Hypothalamus (tissue), 51 donors: ENCODE measurements around the gene SLMAP.
"Not testable (repeated sequence)": the region's sequence is repeated elsewhere in the genome, so short reads cannot be mapped to it uniquely, and the experiment has no call there.

Experiments used
- DNase-seq, 51 donors: peaks; one replicate each; lab custom pipeline; 2025; lab: John Stamatoyannopoulos, UW

The SLMAP gene

DNA sequence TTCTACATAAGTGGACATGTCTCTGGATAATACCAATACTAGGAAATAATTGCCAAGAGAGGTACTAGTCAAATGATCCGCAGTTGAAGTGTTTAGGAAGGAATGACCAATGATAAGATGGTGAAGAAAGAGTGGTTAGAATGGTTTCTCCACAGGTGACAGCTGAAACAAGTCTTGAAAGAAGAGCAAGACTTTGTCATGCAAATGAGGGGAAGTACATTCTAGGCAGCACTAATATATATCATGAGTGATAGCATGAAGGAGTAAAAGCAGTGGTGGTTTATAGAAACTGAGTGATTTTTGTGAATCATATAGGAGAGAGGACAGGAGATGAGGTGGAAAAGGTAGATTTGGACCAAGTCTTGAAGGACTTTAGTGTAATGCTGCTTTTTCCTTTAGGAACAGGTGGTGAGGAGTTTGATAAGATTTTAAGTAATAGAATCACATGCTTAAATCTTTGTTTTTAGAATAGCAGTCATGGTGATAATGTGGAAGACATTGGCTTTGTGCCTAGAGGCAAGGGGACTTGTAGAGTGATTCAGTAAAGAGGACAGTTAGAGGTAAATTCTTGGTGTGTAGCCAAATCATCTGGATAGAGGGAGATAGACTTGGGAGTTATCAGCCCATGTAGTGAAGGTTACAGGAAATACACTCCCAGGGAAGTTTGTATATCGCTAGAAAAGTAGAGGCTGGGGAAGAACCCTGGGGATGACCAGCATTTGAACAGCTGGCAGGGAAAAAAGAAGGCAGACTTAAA, 31.9 kb downstream of the SLMAP start:
- no peak for DNase-seq

DNA sequence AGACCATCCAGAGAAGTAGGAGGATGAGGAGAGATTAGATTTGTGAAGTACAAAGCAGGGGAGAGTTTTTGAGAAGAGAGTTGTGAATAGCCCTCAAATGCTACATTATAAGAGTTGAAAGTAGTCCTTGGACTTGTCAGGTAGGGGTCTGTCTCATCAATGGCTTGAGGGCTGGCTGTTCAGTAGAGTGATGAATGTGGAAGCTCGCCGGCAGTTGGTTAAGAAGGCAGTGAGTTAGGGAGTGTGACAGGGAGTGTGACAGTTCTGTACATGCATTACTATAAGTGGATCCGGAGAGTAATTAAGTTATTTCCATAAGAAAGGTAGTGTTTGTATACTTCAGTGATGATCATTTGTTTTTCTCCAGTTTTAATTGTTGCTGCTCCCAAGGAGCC, 32.5 kb downstream of the SLMAP start:
- no peak for DNase-seq

DNA sequence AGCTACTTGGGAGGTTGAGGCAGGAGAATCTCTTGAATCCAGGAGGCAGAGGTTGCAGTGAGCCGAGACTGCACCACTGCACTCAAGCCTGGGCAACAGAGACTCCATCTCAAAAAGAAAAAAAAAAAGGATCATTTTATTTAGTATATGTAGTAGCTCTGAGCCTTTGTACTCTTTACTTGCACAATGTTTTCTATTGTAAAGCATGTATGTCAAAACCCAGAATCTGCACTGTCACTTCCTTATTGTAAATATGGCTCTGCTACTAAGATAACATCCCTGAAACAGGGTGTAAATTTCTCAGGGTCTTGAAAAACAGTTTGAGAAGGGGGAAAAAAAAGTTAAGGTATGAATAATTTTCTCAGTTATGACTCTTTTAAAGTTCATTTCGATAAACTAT, 35.1 kb downstream of the SLMAP start:
- no peak for DNase-seq

DNA sequence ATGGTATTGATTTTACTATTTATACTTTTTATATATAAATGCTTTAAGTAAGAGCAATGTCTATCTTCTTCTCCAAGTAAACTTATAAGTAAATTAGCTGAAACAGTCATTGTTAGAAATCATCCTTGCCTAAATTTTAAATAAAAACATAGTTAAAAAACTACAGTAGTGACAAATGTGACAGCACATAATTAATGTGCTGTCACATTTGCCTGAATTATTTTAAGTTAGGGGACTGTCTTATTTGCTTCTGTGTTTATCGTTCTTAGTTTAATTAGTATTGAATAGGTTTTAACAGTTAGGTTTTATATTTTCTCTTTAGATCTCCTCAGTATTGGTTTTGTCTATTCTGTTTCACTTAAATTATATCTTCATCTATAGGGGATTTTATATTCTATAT, 36.1 kb downstream of the SLMAP start:
- DNase-seq, result no peak

DNA sequence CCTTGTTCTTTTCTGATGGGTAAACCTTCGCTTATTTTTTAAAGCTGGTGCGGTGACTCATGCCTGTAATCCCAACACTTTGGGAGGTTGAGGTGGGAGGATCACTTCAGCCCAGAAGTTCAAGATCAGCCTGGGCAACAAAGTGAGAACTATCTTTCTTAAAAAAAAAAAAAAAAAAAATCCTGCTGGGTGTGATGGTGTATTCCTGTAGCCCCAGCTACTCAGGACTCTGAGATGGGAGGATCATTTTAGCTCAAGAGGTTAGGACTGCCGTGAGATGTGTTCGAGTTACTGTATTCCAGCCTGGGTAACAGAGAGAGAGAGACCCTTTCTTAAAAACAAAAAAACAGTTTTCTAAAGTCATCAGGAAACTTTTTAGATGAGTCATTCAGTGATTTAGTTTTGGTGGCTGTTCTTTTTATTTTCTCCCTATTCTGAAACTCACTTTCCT, 37.7 kb downstream of the SLMAP start:
- no peak for DNase-seq

DNA sequence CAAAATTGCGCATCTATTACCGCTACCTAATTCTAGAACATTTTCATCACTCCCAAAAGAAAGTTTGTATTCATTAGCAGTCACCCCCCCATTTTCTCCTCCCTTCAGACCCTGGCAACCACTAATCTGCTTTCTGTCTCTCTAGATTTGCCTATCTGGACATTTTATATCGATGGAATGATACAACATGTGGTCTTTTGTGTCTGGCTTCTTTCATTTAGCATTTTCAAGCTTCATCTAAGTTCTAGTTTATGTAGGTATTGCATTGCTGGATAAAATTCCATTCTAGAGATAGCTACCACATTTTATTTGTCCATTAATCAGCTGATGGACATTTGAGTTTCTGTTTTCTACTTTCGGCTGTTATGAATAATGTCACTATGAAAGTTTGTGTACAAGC, 38.4 kb downstream of the SLMAP start:
- no peak for DNase-seq

DNA sequence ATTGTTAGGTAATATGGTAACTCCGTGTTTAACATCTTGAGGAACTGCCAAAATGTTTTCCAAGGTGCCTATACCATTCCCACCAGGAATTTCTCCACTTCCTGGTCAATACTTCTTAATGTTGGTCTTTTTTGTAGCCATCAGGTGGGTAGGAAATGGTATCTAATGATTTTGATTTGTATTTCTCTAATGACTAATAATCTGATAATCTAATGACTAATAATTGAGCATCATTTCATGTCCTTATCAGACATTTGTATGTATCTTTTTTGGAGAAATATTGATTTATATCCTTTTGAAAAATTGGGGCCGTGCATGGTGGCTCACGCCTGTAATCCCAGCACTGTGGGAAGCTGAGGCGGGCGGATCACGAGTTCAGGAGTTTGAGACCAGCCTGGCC, 38.8 kb downstream of the SLMAP start:
- DNase-seq, result no peak

DNA sequence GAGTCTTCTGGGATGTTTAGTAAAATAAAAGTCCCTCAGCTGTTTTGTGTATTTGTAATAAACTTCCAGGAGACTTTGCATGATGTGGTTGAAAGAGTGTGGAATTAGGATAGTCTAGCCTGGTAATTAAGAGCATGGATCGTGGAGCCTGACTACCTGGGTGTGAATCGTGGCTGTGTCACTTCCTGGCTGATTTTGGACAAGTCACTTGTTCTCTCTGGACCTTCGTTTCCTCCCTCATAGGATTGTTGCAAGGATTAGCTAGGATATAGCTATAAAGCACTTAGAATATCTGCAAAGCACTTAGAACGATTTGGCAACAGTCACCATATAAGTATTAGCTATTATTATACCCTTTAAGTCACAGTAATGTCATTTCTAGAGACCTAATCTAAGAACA, 40.2 kb downstream of the SLMAP start:
- DNase-seq, result no peak

DNA sequence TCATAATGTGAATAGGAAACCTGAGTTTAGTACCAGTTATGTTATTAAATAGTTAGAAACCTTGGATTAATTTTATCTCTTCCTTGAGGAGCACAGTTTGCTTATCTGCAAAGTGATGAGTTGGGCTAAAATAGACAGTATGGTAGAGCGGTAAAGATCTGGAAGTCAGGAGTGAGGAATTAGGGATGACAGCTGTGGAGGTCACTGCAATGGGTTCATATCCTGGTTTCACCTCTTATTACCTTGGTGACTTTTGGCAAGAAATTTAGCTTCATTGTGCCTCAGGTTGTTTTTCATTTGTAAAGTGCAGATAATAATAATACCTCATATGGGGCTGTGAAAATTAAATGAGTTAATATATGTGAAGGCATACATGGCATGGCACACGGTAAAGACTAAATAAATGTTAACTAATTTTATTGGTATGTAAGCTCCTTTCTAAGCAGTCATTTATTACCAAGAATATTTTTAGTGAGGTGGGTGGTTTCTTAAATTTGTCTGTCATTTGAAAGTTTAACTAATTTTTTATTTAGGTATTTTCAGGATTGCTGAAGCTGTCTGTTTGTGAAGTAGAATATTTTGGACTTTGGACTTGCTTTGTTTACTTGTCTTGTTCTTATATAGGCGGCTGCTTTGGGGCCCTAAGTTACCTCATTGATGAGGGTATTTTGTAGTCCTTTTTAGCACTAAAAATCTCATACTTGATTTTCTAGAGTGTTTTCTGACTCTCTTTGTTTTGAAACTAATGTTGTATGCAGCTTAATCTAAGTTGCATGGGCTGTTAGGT, 41.8 kb downstream of the SLMAP start:
- DNase-seq, result no peak

DNA sequence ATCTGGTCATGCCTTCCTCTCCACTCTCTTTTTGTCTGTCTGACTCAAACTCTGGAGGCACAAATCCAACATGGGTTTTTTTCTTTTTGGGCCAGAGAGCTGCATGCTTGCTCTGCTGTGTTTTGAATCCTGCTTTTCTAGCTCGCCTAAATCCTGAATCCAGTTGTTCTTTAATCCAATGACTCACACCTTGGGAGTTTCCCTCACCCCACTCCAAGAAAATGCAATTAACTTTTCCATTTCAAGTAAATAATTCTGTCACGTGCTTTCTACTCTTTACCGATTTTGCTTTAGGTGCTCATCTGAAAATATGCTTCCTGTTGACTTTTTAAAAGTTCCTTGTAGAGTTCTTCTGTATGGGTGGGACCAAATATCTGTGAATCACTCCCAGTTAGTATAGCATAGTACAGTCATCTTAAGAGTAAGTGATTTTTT, 47.6 kb downstream of the SLMAP start:
- peak in 4 of 51 donors; percentile 6 to 19 (median 11) for DNase-seq

DNA sequence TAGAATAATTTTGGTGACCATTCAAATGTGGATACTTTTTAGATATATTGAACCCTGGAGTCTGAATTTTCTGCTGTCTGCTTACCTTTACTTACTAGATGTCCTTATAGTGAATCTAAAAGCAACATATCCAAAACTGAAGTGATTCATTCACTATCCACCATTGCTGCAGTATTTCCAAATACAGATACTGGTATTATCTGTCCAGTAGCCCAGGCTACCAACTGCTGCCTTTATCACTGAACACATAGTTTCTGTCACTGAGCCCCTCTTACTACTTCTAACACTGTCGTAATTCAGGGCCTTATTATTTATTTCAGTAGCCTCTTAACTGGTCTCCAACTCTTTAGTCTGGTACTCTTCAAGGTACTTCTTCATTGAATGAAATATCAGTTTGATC, 49.2 kb downstream of the SLMAP start:
- DNase-seq, result no peak

DNA sequence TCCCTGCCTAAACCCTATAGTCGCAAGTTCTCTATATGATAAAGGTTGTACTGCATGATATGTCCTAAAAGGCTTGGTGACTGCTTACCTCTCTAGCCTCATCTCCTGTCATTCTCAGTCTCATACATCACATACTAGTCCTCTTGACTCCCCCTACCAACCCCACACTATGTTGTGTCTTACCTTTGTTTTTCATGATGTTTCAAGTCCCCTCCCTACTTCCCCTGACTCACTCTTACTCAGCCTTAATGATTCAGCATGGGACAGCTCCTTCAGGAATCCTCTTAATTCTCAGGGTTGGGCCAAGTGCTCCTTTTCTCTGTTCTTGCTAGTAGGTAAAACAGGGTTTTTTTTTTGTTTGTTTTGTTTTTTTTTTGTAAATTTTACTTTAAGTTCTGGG, 49.6 kb downstream of the SLMAP start:
- no peak for DNase-seq

DNA sequence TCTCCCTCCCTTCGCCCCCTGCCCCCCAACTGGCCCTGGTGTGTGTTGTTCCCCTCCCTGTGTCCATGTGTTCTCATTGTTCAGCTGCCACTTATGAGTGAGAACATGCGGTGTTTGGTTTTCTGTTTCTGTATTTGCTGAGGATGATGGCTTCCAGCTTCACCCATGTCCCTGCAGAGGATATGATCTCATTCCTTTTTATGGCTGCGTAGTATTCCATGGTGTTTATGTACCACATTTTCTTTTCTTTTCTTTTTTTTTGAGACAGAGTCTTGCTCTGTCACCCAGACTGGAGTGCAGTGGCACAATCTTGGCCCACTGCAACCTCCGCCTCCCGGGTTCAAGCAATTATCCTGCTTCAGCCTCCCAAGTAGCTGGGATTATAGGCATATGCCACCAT, 50.1 kb downstream of the SLMAP start:
- DNase-seq, result not testable (repeated sequence)

DNA sequence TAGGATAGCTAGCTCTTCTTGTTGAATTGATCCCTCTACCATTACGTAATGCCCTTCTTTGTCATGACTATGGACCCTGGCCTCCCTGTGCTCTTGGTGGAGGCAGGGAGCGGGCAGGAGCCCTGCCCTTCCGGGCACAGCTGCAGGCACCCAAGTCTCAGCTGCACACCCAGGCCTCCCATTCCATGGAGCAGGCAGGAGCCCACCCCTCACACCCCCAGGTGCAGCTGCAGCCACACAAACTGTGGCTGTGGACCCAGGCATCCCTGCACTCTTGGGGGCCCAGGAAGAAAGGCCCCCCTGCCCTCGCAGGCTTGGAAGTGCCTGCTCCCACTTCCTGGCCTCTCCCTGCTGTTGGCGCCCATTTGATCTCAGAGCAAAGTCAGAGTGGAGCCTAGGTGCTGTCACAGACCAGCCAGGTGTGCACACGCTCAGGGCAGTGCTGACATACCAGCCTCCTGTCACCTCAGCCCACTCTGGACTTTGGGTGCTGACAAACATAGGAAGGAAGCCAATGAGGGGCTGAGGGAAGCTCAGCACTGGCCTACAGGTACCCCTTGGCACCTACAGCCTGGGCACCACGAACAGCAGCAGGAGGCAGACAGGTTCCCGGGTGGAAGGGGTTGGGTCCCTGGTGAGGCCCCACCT, 53.0 kb downstream of the SLMAP start:
- DNase-seq, result no peak

DNA sequence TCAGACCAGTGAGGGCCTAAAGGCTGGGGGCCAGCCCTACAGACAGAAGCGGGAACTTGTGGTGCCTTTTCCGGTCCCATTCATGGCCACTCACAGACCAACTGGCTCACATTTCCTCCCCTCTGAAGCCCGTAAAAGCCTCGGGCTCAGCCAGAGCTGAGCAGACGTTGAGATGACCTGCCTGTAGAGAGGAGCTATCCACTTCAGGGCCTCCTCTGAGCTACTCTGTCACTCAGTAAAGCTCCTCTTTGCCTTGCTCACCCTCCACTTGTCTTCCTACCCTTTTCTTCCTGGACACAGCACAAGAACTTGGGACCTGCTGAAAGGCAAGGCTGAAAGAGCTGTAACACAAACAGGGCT, 53.5 kb downstream of the SLMAP start:
- no peak for DNase-seq

DNA sequence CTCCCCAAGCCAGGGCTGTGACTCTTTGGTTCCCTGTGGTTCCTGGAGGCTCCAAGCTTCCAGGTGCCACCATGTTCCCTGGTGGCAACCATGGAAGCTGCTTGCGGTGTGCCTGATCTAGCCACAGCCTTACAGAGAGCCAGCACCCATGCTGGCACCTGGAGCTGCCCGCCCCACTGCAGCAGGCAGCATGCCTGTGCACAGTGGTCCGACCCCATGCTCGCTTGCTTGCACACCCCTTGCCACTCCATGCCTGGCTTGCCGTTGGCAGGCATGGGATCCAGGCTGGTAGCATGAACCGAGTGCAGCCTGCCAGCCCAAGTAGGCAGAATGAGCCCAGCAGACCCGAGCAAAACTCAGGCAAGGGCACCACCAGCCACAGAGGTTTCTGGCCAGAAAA, 53.9 kb downstream of the SLMAP start:
- DNase-seq, result no peak

DNA sequence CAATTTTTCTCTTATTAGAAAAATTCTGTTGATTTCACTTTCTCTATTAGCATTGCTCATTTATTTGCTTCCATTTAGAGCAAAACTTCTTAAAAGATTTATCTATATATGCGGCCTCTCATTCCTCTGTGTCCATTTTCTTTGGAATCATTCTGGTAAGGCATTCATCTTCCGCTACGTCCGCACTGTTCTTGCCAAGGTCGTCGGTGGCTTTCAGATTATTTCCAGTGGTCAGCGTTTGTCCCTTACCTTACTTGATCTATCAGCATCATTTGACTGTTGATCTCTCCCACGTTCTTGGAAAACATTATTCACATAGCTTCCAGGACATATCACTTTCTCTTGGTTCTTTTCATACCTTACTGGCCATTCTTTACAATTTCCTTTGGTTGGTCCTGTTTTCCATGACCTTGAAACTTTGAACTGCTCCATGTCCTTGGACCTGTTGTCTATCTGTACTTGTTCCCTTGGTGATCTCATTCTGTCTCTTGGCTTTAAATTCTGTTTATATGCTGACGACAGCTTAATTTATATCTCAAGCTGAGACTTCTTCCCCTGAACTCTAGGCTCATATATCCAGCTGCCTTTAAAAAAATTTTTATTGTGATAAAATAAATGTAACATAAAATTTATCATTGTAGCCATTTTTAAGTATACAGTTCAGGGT, 54.5 kb downstream of the SLMAP start:
- no peak for DNase-seq

DNA sequence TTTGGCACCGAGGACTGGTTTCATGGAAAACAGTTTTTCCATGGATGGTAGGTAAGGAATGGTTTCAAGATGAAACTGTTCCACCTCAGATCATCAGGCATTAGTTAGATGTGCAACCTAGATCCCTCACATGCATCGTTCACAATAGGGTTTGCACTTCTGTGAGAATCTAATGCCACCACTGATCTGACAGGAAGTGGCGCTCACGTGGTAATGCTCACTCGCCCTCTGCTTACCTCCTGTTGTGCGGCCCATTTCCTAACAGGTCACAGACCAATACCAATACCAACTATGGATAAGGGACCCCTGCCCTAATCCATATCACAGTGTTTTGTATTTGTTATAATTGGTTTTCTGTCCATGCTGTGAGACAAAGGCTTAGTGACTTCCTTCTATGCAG, 58.9 kb downstream of the SLMAP start:
- DNase-seq, result no peak

DNA sequence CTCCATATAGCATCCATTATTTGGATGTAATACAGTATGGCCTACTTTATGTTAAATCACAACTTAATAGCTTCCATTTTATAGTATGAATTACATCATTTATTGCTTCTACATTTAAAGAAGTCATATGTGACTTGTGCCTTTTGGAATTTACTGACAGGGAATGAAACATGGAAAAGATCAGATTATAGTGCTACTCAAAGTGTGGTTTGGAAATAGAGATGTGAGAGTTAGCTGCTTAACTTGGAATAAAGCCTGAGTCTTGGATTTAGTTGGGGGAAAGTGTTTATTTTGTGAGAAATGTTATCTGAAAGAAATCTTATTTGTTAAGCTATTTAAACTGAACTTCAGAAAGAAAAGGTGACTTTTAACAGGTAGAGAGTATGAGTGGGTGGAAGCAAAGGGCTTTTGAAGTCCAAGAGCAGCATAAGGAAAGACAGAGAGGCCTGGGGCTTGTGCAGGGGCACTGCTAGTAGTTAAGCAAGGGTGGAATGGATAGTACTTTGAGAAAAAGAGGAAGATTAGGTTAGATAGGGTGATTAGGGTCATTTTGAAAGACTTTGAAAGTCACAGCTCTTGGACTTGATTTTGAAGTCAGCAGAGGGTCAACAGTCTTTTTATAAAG, 60.5 kb downstream of the SLMAP start:
- DNase-seq, result no peak

DNA sequence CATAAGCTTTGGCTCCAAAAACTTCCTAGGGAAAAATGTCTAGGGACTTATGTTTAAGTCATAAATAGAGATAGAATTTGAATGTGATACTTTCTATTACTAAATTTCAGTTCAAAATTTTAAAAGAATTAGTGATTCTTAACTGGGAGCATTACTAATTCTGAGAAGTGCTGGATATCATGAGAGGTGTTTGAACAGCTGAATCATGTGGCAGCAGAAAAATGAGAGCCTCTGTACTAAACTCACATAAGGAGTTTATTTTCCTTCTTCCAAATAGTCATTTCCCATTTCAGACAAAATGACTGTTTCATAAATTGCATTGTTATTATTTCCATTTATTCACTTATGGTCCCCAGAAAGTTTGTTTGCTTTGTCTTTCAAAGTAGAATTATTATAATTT, 62.7 kb downstream of the SLMAP start:
- DNase-seq, result no peak

DNA sequence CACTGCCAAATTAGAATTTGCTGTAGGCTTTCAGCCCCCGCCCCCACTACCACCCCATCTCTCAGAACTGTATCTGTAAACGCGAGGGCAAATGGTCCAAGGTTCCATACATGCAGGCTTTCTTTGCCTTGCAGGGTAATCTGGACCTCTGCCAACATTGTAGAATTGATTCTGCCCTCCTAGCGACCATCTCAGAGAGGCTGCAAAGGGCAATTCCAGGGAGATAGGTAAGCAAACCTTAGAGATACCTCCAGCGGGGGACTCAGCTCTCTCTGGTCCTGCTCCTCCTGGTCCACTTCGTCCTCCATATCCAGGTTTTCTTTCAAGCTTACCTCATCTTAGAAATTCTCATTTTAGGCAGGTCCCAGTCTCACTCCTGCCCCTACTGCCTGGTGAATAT, 64.4 kb downstream of the SLMAP start:
- no peak for DNase-seq
